ENCODE measurements around the gene ITPK1.

GRCh38 chr14:92952481-92953298 lies 163.0 kb downstream of the ITPK1 start:
- TF ChIP-seq POLR2AphosphoS5 (IDR thresholded peaks at IDR 0.05) (no peak), CTCF (IDR thresholded peaks at IDR 0.05) (no peak)

All from esophagus muscularis mucosa (tissue), 3 donors.